HFF-Myc (cell line): Measurements from ENCODE around the gene FSD2.

Source experiments
- DNase-seq: peaks from one replicate; pipeline ENCODE4 v3.0.0-alpha.2; 2011; ENCODE audit warnings: low read depth; ENCODE audit errors: extremely low read depth
- H3K4me3 ChIP-seq: replicated peaks from 2 replicates; pipeline ENCODE4 v1.5.1; 2011; ENCODE audit warnings: low read depth, mild to moderate bottlenecking, control low read depth, low read length
- CTCF ChIP-seq: IDR thresholded peaks from 2 replicates; pipeline ENCODE4 v1.5.1; 2012; ENCODE audit warnings: mild to moderate bottlenecking, low read depth, low read length, control low read depth; ENCODE audit errors: missing control alignments

Gene FSD2

GRCh38 chr15:82743810-82744209 is 62.1 kb downstream of the FSD2 start:
- no peak for TF ChIP-seq CTCF
- H3K4me3 ChIP-seq, result no peak overlapping the region
- DNase-seq, result no peak

GRCh38 chr15:82742134-82742533 is 63.7 kb downstream of the FSD2 start:
- no peak for TF ChIP-seq CTCF
- no peak for DNase-seq
- H3K4me3 ChIP-seq, result no peak overlapping the region

- no peak overlapping the region for H3K4me3 ChIP-seq
- DNase-seq, result no peak
Measured at GRCh38 chr15:82739086-82739485, 66.8 kb downstream of the FSD2 start.

GRCh38 chr15:82737975-82738374 is 67.9 kb downstream of the FSD2 start:
- no peak overlapping the region for H3K4me3 ChIP-seq
- no peak for DNase-seq
- no peak for TF ChIP-seq CTCF

More at GRCh38 chr15:82739086-82739485, 66.8 kb downstream of the FSD2 start:
- no peak for TF ChIP-seq CTCF

- no peak overlapping the region for H3K4me3 ChIP-seq
- TF ChIP-seq CTCF, result no peak
- no peak for DNase-seq
Measured at GRCh38 chr15:82731527-82731926, 74.3 kb downstream of the FSD2 start.

- no peak overlapping the region for H3K4me3 ChIP-seq
- DNase-seq, result no peak
- no peak for TF ChIP-seq CTCF
Measured at GRCh38 chr15:82730022-82730530, 75.8 kb downstream of the FSD2 start.

GRCh38 chr15:82726816-82727215 is 79.1 kb downstream of the FSD2 start:
- DNase-seq, result no peak
- no peak for TF ChIP-seq CTCF
- no peak overlapping the region for H3K4me3 ChIP-seq
